HG03103 (cell line): ENCODE results near the gene MAPK8.

Experiments used
- ATAC-seq: cut with Tn5 transposase; IDR thresholded peaks from one replicate; pipeline ENCODE4 v1.9.1; 2021; ENCODE audit warnings: low read depth; ENCODE audit not compliant: unreplicated experiment

Gene MAPK8

GRCh38 chr10:48290286-48290685 is 16.2 kb upstream of the MAPK8 start:
- ATAC-seq, result no peak

- ATAC-seq, result no peak
Observed at GRCh38 chr10:48291190-48291589, 15.3 kb upstream of the MAPK8 start.

- ATAC-seq, result no peak
Observed at GRCh38 chr10:48292616-48293015, 13.9 kb upstream of the MAPK8 start.

GRCh38 chr10:48294431-48294830 is 12.0 kb upstream of the MAPK8 start:
- ATAC-seq, result no peak

- ATAC-seq, result no peak
Observed at GRCh38 chr10:48296576-48297098, 9.8 kb upstream of the MAPK8 start.

- no peak for ATAC-seq
Observed at GRCh38 chr10:48299066-48299465, 7.4 kb upstream of the MAPK8 start.

GRCh38 chr10:48299692-48300091 is 6.8 kb upstream of the MAPK8 start:
- ATAC-seq, result no peak

- ATAC-seq, result no peak
Observed at GRCh38 chr10:48300556-48300955, 5.9 kb upstream of the MAPK8 start.

- ATAC-seq, result no peak
Observed at GRCh38 chr10:48302515-48303476, 3.7 kb upstream of the MAPK8 start.

GRCh38 chr10:48305905-48306264 is 592 bp upstream of the MAPK8 start:
- no peak for ATAC-seq

GRCh38 chr10:48306870-48307710 is 613 bp downstream of the MAPK8 start:
- peak; percentile 25 for ATAC-seq

GRCh38 chr10:48307711-48308018 is 1.2 kb downstream of the MAPK8 start:
- ATAC-seq, result no peak

GRCh38 chr10:48309711-48310226 is 3.3 kb downstream of the MAPK8 start:
- ATAC-seq, result no peak

- no peak for ATAC-seq
Observed at GRCh38 chr10:48314107-48314506, 7.6 kb downstream of the MAPK8 start.

- no peak for ATAC-seq
Observed at GRCh38 chr10:48316236-48316635, 9.8 kb downstream of the MAPK8 start.

- ATAC-seq, result no peak
Observed at GRCh38 chr10:48317321-48317990, 11.0 kb downstream of the MAPK8 start.

GRCh38 chr10:48322017-48322416 is 15.5 kb downstream of the MAPK8 start:
- ATAC-seq, result no peak

GRCh38 chr10:48324580-48324979 is 18.1 kb downstream of the MAPK8 start:
- ATAC-seq, result no peak

GRCh38 chr10:48330269-48330668 is 23.8 kb downstream of the MAPK8 start:
- ATAC-seq, result no peak

- ATAC-seq, result no peak
Observed at GRCh38 chr10:48331436-48331835, 25.0 kb downstream of the MAPK8 start.
